Stimulated activated CD4-positive, alpha-beta T cell treated with anti-CD3 and anti-CD28 coated beads, Interleukin-15, amount 100 ng/mL, for 48 hours (primary cell): ENCODE results near the gene MRPL2.

Experiments
- DNase-seq, 2 donors: peaks; one replicate each; pipeline ENCODE4 v3.0.0-alpha.2; 2020; ENCODE audit warnings: low read depth in 2 of 2

MRPL2 gene

GRCh38 chr6:43059168-43060033 is at the start of gene MRPL2, which contains the start of gene KLC4:
TSS of gene MRPL2 (minus strand) at chr6:43059434. CDS start at chr6:43059381, 53 bp downstream.
TSS of gene KLC4 (plus strand) at chr6:43059631. CDS start at chr6:43061336, 1,705 bp downstream.
- peak; percentile 95 to 96 for DNase-seq

- no peak for DNase-seq
These were observed 48.3 kb upstream of the MRPL2 start for GRCh38 chr6:43107344-43108062.

- no peak for DNase-seq
These were observed 46.4 kb upstream of the MRPL2 start for GRCh38 chr6:43105538-43106222.

GRCh38 chr6:43103253-43103876 is 44.1 kb upstream of the MRPL2 start:
- DNase-seq, result no peak

- no peak for DNase-seq
These were observed 42.3 kb upstream of the MRPL2 start for GRCh38 chr6:43101497-43101896.

GRCh38 chr6:43097502-43097901 is 38.3 kb upstream of the MRPL2 start:
- no peak for DNase-seq

GRCh38 chr6:43097098-43097489 is 37.9 kb upstream of the MRPL2 start:
- DNase-seq, result no peak

GRCh38 chr6:43096451-43097097 is 37.3 kb upstream of the MRPL2 start:
- no peak for DNase-seq

GRCh38 chr6:43095939-43096338 is 36.7 kb upstream of the MRPL2 start:
- DNase-seq, result no peak

GRCh38 chr6:43093436-43094289 is 34.4 kb upstream of the MRPL2 start:
- no peak for DNase-seq

- DNase-seq, result no peak
These were observed 33.4 kb upstream of the MRPL2 start for GRCh38 chr6:43092635-43093034.

GRCh38 chr6:43091436-43091991 is 32.3 kb upstream of the MRPL2 start:
- no peak for DNase-seq

- DNase-seq, result no peak
These were observed 31.8 kb upstream of the MRPL2 start for GRCh38 chr6:43091020-43091419.

GRCh38 chr6:43090559-43090956 is 31.3 kb upstream of the MRPL2 start:
- no peak for DNase-seq

GRCh38 chr6:43089874-43090558 is 30.8 kb upstream of the MRPL2 start:
- no peak for DNase-seq

GRCh38 chr6:43089467-43089866 is 30.2 kb upstream of the MRPL2 start:
- DNase-seq, result no peak

- no peak for DNase-seq
These were observed 29.4 kb upstream of the MRPL2 start for GRCh38 chr6:43088654-43089056.

GRCh38 chr6:43086022-43086658 is 26.9 kb upstream of the MRPL2 start:
- DNase-seq, result no peak
